Fibroblast of villous mesenchyme (primary cell): ENCODE data around the gene SARDH. TPM values are rescaled to one million over a fixed set of nuclear protein-coding genes. Genes with fewer than 3 reads are reported as not detected.

ENCODE experiments used
- DNase-seq: peaks from one replicate; pipeline ENCODE4 v3.0.0-alpha.2; 2010; ENCODE audit warnings: low read depth
- H3K4me3 ChIP-seq: 2 replicates; pipeline ENCODE4 v1.5.1; 2011; ENCODE audit warnings: low read depth, mild to moderate bottlenecking, low read length
- CTCF ChIP-seq: IDR thresholded peaks from 2 replicates; pipeline ENCODE4 v1.5.1; 2012; ENCODE audit warnings: low read depth, mild to moderate bottlenecking, low read length; ENCODE audit not compliant: insufficient read depth
- total RNA-seq: library from RNA; depleted of rRNA; stranded (reverse); fragments of >200 nt; gene quantifications from 2 replicates; pipeline ENCODE4 v1.2.3, GENCODE V29; 2012

Gene SARDH
- total RNA-seq, 1 donor: 6.0 TPM

DNA sequence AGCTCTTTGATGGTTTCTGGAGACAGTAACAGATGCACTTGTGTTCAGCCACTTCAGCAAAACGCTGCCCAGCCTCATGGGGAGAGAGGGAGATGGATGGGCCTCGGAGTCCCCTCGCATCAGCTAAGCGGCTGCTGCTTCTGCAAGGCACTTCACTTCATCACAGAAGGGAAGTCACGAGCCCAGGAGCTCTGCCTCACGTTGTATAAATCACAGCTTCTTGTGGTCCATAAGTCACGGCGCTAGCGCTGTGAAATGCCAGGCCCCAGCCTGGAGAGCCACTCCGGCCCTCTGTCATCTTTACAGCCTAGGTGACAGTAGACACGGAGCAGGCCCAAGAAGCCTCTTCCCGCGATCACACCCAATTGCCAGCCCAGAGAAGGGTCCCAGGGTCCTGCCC is 78.6 kb downstream of the SARDH start:
- DNase-seq: no peak
- no peak overlapping the region for H3K4me3 ChIP-seq

GRCh38 chr9:133658442-133659431 is 79.4 kb downstream of the SARDH start:
- TF ChIP-seq CTCF: no peak
- H3K4me3 ChIP-seq: peak overlapping the region; percentile 40
- DNase-seq: peak; percentile 63

More for the DNA sequence above, 78.6 kb downstream of the SARDH start:
- TF ChIP-seq CTCF: no peak

- no peak for DNase-seq
- TF ChIP-seq CTCF: no peak
These were observed 81.0 kb downstream of the SARDH start for GRCh38 chr9:133657120-133657661.

DNA sequence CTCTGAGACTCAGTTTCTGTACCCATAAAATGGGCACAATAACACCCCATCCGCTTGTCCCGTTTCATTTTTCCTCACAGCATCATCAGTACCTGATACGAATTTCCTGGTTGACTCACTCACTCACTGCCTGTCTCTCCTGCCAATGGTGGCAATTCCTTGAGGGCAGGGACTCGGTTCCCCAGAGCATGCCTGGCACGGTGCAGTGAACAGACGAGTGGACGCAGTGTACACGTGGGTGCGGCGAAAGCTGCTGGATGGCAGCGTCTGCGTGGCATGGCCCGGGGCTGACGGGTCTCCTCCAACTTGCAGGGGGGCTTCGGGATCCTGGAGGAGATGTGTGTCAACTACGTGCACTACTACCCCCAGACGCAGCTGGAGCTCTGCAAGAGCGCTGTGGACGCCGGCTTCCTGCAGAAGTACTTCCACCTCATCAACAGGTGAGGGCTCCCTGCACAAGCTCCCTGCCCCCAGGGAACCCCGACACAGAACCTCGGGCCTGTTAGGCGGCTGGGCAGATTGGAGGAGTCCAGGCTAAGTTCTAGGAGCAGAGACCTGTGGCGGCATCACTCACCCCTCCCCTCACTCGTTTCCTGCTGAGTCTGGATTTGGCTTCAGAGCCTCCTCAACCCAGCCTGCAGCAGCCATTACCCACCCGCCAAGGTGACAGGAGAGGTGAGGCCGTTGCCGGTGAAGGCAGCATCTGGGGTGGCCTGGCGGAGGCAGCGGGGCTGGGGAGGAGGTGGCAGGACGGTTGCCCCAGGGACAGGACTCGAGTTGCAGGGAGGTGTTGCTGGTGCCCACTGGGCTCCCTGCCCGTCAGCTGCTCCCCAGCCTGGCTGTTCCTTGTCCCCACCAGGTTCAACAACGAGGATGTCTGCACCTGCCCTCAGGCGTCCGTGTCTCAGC is 81.7 kb downstream of the SARDH start:
- no peak for TF ChIP-seq CTCF
- no peak overlapping the region for H3K4me3 ChIP-seq
- no peak for DNase-seq

More at GRCh38 chr9:133657120-133657661, 81.0 kb downstream of the SARDH start:
- no peak overlapping the region for H3K4me3 ChIP-seq

GRCh38 chr9:133655701-133656100 is 82.5 kb downstream of the SARDH start:
- no peak for TF ChIP-seq CTCF
- H3K4me3 ChIP-seq: no peak overlapping the region
- no peak for DNase-seq
